Lower lobe of right lung (tissue), 2 donors: ENCODE measurements around the gene RPAP2. TPM values are rescaled to one million over a fixed set of nuclear protein-coding genes. Genes with fewer than 3 reads are reported as not detected.
"Not testable (repeated sequence)": the region's sequence is repeated elsewhere in the genome, so short reads cannot be mapped to it uniquely, and the experiment has no call there.

Source experiments
- ATAC-seq, 2 donors: fragments of 200-7000 bp; cut with Tn5 transposase; one replicate each; pipeline ENCODE4 v1.9.1; 2020 to 2022; ENCODE audit warnings: mild to moderate bottlenecking in 2 of 2, moderate library complexity in 2 of 2
- DNase-seq: peaks from one replicate; pipeline ENCODE4 v3.0.0-alpha.2; 2020
- H3K27ac ChIP-seq: fragments of 200-600 bp; one replicate; pipeline ENCODE4 v1.8.0; 2022
- H3K27me3 ChIP-seq: fragments of 200-600 bp; one replicate; pipeline ENCODE4 v1.8.0; 2022; ENCODE audit warnings: low read depth
- H3K36me3 ChIP-seq: fragments of 200-600 bp; one replicate; pipeline ENCODE4 v1.8.0; 2022; ENCODE audit warnings: mild to moderate bottlenecking
- H3K4me1 ChIP-seq: fragments of 200-600 bp; one replicate; pipeline ENCODE4 v1.8.0; 2022
- H3K4me3 ChIP-seq: fragments of 200-600 bp; one replicate; pipeline ENCODE4 v1.8.0; 2022; ENCODE audit warnings: mild to moderate bottlenecking
- H3K9me3 ChIP-seq: fragments of 200-600 bp; one replicate; pipeline ENCODE4 v1.8.0; 2022
- intact Hi-C: fragments of 100-400 bp; cut with DNase I; formaldehyde crosslinking; loops from one replicate; pipeline ENCODE4 v1.11.0; 2022
- total RNA-seq: library from RNA; stranded (reverse); fragmentation: NEBNext Ultra II Directional; extraction: Animal tissue kit (Norgen Biotek cat#: 25700); gene quantifications from one replicate; pipeline ENCODE4 v1.2.1, GENCODE V29; 2021
- TF ChIP-seq, protein P1 (sequence below): fragments of 200-600 bp; IDR thresholded peaks from one replicate; pipeline ENCODE4 v1.8.0; 2022; ENCODE audit warnings: antibody characterized with exemption, mild to moderate bottlenecking
- donor health status: DM: no; HTN: yes; CAD: no; lungs with severe emphysema.

Gene RPAP2
- total RNA-seq, 1 donor from 2014 or later: 20.0 TPM

- H3K36me3 ChIP-seq: no peaks in the 10 kb centered on the region
- ATAC-seq (no peak), DNase-seq (no peak)
- intact Hi-C loops: no loop called here
- H3K9me3 ChIP-seq: no peaks in the 10 kb centered on the region
- TF ChIP-seq, protein P1, sequence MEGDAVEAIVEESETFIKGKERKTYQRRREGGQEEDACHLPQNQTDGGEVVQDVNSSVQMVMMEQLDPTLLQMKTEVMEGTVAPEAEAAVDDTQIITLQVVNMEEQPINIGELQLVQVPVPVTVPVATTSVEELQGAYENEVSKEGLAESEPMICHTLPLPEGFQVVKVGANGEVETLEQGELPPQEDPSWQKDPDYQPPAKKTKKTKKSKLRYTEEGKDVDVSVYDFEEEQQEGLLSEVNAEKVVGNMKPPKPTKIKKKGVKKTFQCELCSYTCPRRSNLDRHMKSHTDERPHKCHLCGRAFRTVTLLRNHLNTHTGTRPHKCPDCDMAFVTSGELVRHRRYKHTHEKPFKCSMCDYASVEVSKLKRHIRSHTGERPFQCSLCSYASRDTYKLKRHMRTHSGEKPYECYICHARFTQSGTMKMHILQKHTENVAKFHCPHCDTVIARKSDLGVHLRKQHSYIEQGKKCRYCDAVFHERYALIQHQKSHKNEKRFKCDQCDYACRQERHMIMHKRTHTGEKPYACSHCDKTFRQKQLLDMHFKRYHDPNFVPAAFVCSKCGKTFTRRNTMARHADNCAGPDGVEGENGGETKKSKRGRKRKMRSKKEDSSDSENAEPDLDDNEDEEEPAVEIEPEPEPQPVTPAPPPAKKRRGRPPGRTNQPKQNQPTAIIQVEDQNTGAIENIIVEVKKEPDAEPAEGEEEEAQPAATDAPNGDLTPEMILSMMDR: no peak
- H3K4me1 ChIP-seq: no peaks in the 10 kb centered on the region
- H3K4me3 ChIP-seq: no peak overlapping the region
- H3K27ac ChIP-seq: no peak overlapping the region
- H3K27me3 ChIP-seq: no peaks in the 10 kb centered on the region
Observed at GRCh38 chr1:92380867-92381266, 82.0 kb downstream of the RPAP2 start.

GRCh38 chr1:92393966-92394365, 95.1 kb downstream of the RPAP2 start:
- H3K27me3 ChIP-seq, H3K36me3 ChIP-seq, ATAC-seq, H3K27ac ChIP-seq, DNase-seq, H3K4me1 ChIP-seq, H3K4me3 ChIP-seq, intact Hi-C loops: not testable (repeated sequence)
- H3K9me3 ChIP-seq: peaks cover 33% of the 10 kb centered on the region

- no peak overlapping the region for H3K4me3 ChIP-seq
- no peak for ATAC-seq
- H3K4me1 ChIP-seq: no peaks in the 10 kb centered on the region
- peaks cover 23% of the 10 kb centered on the region for H3K9me3 ChIP-seq
- no peaks in the 10 kb centered on the region for H3K36me3 ChIP-seq
- H3K27ac ChIP-seq: no peak overlapping the region
- no peak for DNase-seq
- TF ChIP-seq, protein P1: no peak
- intact Hi-C loops: no loop called here
- H3K27me3 ChIP-seq: no peaks in the 10 kb centered on the region
Observed at GRCh38 chr1:92398519-92398918, 99.7 kb downstream of the RPAP2 start.

DNA sequence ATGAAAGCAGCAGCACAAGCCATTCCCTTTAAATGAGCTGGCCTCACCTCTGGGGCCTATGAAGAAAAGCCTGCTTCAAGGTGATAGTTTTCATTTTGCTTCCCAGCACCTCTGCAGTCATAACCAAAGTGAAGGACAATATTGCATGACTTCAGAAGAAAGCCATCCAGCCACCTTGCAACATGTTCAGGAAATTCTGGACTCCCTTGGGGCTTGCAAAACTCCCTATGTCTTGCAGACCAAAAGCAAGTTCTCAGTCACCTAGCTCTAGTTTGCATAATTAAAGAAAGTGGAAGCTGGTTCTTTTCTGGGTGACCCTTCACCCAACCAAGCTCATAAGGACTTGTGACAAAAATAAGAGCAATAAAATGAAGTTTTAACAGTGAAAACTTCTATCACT, 100.2 kb downstream of the RPAP2 start:
- TF ChIP-seq, protein P1: no peak
- intact Hi-C loops: no loop called here
- ATAC-seq (no peak), DNase-seq (no peak)
- Histone ChIP-seq H3K27ac (no peak overlapping the region), H3K36me3 (no peaks in the 10 kb centered on the region), H3K27me3 (no peaks in the 10 kb centered on the region), H3K4me1 (no peaks in the 10 kb centered on the region), H3K9me3 (peaks cover 18% of the 10 kb centered on the region), H3K4me3 (no peak overlapping the region)

GRCh38 chr1:92404661-92405060, 105.8 kb downstream of the RPAP2 start:
- intact Hi-C loops: no loop called here
- H3K4me3 ChIP-seq: no peak overlapping the region
- no peaks in the 10 kb centered on the region for H3K4me1 ChIP-seq
- DNase-seq (no peak), ATAC-seq (no peak)
- peaks cover 13% of the 10 kb centered on the region for H3K9me3 ChIP-seq
- H3K36me3 ChIP-seq: no peaks in the 10 kb centered on the region
- TF ChIP-seq, protein P1: no peak
- no peaks in the 10 kb centered on the region for H3K27me3 ChIP-seq
- H3K27ac ChIP-seq: no peak overlapping the region

- H3K9me3 ChIP-seq: no peaks in the 10 kb centered on the region
Observed at GRCh38 chr1:92408825-92409224, 110.0 kb downstream of the RPAP2 start.

More at GRCh38 chr1:92408825-92409224, 110.0 kb downstream of the RPAP2 start:
- DNase-seq: no peak
- Histone ChIP-seq H3K36me3 (no peaks in the 10 kb centered on the region), H3K27ac (no peak overlapping the region), H3K4me3 (no peak overlapping the region), H3K27me3 (no peaks in the 10 kb centered on the region), H3K4me1 (no peaks in the 10 kb centered on the region)
- intact Hi-C loops: no loop called here
- no peak for ATAC-seq
- TF ChIP-seq, protein P1: no peak
